Left ventricle myocardium inferior (tissue), 1 donor: ENCODE data around the gene ZNF253. TPM values are rescaled to one million over a fixed set of nuclear protein-coding genes. Genes with fewer than 3 reads are reported as not detected.

Source experiments
- DNase-seq: peaks from one replicate; pipeline ENCODE4 v3.0.0-alpha.2; 2020
- H3K27ac ChIP-seq: fragments of 200-600 bp; replicated peaks from 2 replicates; pipeline ENCODE4 v1.8.0; 2021
- H3K27me3 ChIP-seq: fragments of 200-600 bp; 2 replicates; pipeline ENCODE4 v1.8.0; 2021; ENCODE audit warnings: low read depth
- H3K36me3 ChIP-seq: fragments of 200-600 bp; 2 replicates; pipeline ENCODE4 v1.8.0; 2021
- H3K4me1 ChIP-seq: fragments of 200-600 bp; 2 replicates; pipeline ENCODE4 v1.8.0; 2021
- H3K4me3 ChIP-seq: fragments of 200-600 bp; 2 replicates; pipeline ENCODE4 v1.8.0; 2021; ENCODE audit warnings: mild to moderate bottlenecking, moderate library complexity
- H3K9me3 ChIP-seq: fragments of 200-600 bp; replicated peaks from 2 replicates; pipeline ENCODE4 v1.8.0; 2021
- intact Hi-C: fragments of 100-400 bp; cut with micrococcal nuclease; formaldehyde crosslinking; loops from one replicate; pipeline ENCODE4 v1.11.0; 2022
- total RNA-seq: library from RNA; stranded (reverse); fragmentation: NEBNext Ultra II Directional; extraction: Animal tissue kit (Norgen Biotek cat#: 25700); gene quantifications from one replicate; pipeline ENCODE4 v1.2.1, GENCODE V29; 2021
- TF ChIP-seq, protein P1 (sequence below): fragments of 200-600 bp; IDR thresholded peaks from 2 replicates; pipeline ENCODE4 v1.8.0; 2021; ENCODE audit warnings: antibody characterized with exemption, mild to moderate bottlenecking, borderline replicate concordance
- donor health status: DM: no; HTN: yes; CAD: no; lungs with severe emphysema.

ZNF253 gene
- total RNA-seq, 1 donor from 2014 or later: 9.2 TPM

DNA sequence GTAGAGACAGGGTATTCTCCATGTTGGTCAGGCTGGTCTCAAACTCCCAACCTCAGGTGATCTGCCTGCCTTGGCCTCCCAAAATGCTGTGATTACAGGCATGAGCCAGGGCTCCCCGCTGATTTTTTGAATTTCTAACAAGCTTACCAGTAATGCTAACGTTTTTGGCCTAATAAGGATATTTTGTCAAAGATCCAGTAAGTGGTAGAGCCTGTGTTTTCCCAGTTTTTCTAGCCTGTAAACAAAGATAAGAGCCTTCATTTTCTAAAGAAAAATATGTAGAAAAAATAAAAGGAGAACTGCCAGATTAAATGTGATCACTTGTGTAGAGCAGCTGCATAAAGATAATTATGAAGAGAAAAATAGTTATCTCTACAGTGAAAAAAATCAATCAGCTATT, 72.8 kb downstream of the ZNF253 start:
- peaks cover 20% of the 10 kb centered on the region for H3K36me3 ChIP-seq
- H3K4me3 ChIP-seq: no peak overlapping the region
- no peak for DNase-seq
- TF ChIP-seq, protein P1, sequence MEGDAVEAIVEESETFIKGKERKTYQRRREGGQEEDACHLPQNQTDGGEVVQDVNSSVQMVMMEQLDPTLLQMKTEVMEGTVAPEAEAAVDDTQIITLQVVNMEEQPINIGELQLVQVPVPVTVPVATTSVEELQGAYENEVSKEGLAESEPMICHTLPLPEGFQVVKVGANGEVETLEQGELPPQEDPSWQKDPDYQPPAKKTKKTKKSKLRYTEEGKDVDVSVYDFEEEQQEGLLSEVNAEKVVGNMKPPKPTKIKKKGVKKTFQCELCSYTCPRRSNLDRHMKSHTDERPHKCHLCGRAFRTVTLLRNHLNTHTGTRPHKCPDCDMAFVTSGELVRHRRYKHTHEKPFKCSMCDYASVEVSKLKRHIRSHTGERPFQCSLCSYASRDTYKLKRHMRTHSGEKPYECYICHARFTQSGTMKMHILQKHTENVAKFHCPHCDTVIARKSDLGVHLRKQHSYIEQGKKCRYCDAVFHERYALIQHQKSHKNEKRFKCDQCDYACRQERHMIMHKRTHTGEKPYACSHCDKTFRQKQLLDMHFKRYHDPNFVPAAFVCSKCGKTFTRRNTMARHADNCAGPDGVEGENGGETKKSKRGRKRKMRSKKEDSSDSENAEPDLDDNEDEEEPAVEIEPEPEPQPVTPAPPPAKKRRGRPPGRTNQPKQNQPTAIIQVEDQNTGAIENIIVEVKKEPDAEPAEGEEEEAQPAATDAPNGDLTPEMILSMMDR: no peak
- intact Hi-C loops: loop anchor here (10.0 kb wide), 1 partner anchor 404 kb away; the partner anchor contains the start of gene CILP2
- peaks cover 67% of the 10 kb centered on the region for H3K9me3 ChIP-seq
- H3K27ac ChIP-seq: no peak overlapping the region
- no peaks in the 10 kb centered on the region for H3K27me3 ChIP-seq
- no peaks in the 10 kb centered on the region for H3K4me1 ChIP-seq

DNA sequence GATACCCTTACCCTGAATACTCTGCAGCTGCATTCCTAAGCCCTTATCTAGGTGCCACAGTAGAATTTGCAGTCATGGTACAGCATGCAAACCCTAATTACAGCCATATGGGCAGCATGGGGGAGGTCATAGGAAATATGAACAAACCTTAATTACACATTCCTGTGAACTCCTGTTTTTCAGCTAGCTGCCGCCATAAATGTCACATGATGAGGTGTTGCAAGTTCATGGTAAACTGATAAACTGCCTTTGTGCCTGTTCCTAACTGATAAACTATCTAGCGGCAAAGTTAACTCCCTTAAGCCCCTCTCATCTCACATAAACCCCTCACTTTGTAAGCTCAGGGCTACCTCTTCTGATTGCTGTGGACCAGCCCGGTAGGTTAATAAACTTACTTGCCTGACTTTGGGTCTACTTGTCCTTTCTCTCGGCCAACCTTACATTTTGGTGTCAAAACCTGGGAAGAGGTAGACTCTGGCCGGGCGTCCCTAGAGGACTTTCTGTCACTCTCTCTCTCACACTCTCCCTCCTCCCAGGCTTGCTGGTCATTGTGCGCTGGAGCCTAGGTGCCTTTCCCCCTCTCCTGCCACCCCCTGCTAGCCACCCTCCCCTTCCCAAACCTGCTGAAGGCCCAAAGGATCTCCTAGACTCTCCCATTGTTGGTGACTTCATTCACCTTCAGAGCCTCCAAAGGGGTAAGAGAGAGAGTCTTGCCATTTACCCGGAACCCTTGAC, 78.3 kb downstream of the ZNF253 start:
- peaks cover 12% of the 10 kb centered on the region for H3K9me3 ChIP-seq
- DNase-seq: no peak
- no peaks in the 10 kb centered on the region for H3K36me3 ChIP-seq
- H3K4me3 ChIP-seq: no peak overlapping the region
- no peak overlapping the region for H3K27ac ChIP-seq
- no peaks in the 10 kb centered on the region for H3K4me1 ChIP-seq
- TF ChIP-seq, protein P1: no peak
- intact Hi-C loops: no loop called here
- peaks cover 24% of the 10 kb centered on the region for H3K27me3 ChIP-seq

Other genes with a start within 250 kb of the ZNF253 start
- not detected for gene PBX4, start 247.2 kb upstream of the ZNF253 start, total RNA-seq
- 0.88 TPM for gene LPAR2, start 237.7 kb upstream of the ZNF253 start, total RNA-seq
- 3.0 TPM for gene GMIP, start 222.2 kb upstream of the ZNF253 start, total RNA-seq
- gene ATP13A1, start 202.2 kb upstream of the ZNF253 start, total RNA-seq: 16.5 TPM
- 4.2 TPM for gene ZNF101, start 197.0 kb upstream of the ZNF253 start, total RNA-seq
- gene ZNF14, start 132.8 kb upstream of the ZNF253 start, total RNA-seq: 3.7 TPM
- 10.0 TPM for gene ZNF506, start 44.1 kb upstream of the ZNF253 start, total RNA-seq
- gene ZNF93, start 35.1 kb downstream of the ZNF253 start, total RNA-seq: 1.3 TPM
- 6.4 TPM for gene ZNF682, start 173.6 kb downstream of the ZNF253 start, total RNA-seq
- 0.66 TPM for gene ZNF90, start 212.1 kb downstream of the ZNF253 start, total RNA-seq